Mucosa of descending colon (tissue), 3 donors: ENCODE results near the gene TTC34. TPM values are rescaled to one million over a fixed set of nuclear protein-coding genes. Genes with fewer than 3 reads are reported as not detected.

Source experiments
- ATAC-seq: fragments of 200-7000 bp; cut with Tn5 transposase; one replicate; pipeline ENCODE4 v1.9.1; 2020; ENCODE audit warnings: mild to moderate bottlenecking, moderate library complexity
- DNase-seq, 3 donors: peaks; one replicate each; pipeline ENCODE4 v3.0.0-alpha.2; 2020
- H3K36me3 ChIP-seq: fragments of 200-600 bp; one replicate; pipeline ENCODE4 v1.8.0; 2021; ENCODE audit warnings: low read depth, mild to moderate bottlenecking
- H3K4me1 ChIP-seq: fragments of 200-600 bp; one replicate; pipeline ENCODE4 v1.8.0; 2021; ENCODE audit warnings: low read depth, mild to moderate bottlenecking
- H3K4me3 ChIP-seq: fragments of 200-600 bp; one replicate; pipeline ENCODE4 v1.8.0; 2021; ENCODE audit warnings: mild to moderate bottlenecking
- H3K9me3 ChIP-seq: fragments of 200-600 bp; one replicate; pipeline ENCODE4 v1.8.0; 2021; ENCODE audit warnings: mild to moderate bottlenecking
- intact Hi-C, 2 donors: fragments of 100-400 bp; cut with DNase I in 1 of 2; cut with micrococcal nuclease in 1 of 2; formaldehyde crosslinking; loops; one replicate each; pipeline versions ENCODE4 v1.11.0 to v1.11.1; 2022; cut with DNase I, micrococcal nuclease
- total RNA-seq, 3 donors: library from RNA; stranded (reverse); fragmentation: NEBNext Ultra II Directional in 2 of 3; extraction: Animal tissue kit (Norgen Biotek cat#: 25700) in 2 of 3; gene quantifications; one replicate each; pipeline versions ENCODE4 v1.2.1 to v1.2.4, GENCODE V29; 2021 to 2023
- TF ChIP-seq, protein P1 (sequence below): fragments of 200-600 bp; IDR thresholded peaks from one replicate; pipeline ENCODE4 v1.8.0; 2022; ENCODE audit warnings: antibody characterized with exemption, mild to moderate bottlenecking
- donor health status: DM: no; HTN: no; CAD: no; lungs with moderate emphysema.
- donor health status: DM: no; HTN: no; CAD: no.
- donor health status: DM: no; HTN: yes; CAD: no.

TTC34 gene
- total RNA-seq, 3 donors from 2014 or later, result 0.43 to 1.1 (median 0.61) TPM

DNA sequence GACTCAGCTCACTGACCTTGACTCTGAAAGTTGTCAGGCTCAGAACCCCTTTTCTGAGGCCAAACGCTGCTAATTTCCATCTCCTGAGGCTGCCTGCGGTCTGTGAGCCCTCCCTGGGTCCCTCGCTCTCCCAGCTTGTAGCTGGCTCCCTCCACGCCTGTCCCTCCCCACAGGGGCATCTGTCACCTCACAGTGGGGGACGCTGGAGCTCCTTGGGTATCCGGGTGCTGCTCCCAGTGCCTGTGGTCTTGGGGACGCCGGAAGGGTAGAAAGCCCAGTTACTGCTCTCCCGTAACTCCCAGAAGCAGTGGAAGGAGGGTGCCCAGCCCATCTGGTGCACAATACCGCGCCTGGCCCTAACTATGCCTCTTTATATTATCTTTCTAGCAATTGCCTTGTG, 155.7 kb downstream of the TTC34 start:
- ATAC-seq (no peak), DNase-seq (peak in 1 of 3 donors; percentile 39)
- Histone ChIP-seq H3K36me3 (no peaks in the 10 kb centered on the region), H3K4me3 (no peak overlapping the region), H3K9me3 (peaks cover 22% of the 10 kb centered on the region), H3K4me1 (peaks cover 14% of the 10 kb centered on the region)
- TF ChIP-seq, protein P1, sequence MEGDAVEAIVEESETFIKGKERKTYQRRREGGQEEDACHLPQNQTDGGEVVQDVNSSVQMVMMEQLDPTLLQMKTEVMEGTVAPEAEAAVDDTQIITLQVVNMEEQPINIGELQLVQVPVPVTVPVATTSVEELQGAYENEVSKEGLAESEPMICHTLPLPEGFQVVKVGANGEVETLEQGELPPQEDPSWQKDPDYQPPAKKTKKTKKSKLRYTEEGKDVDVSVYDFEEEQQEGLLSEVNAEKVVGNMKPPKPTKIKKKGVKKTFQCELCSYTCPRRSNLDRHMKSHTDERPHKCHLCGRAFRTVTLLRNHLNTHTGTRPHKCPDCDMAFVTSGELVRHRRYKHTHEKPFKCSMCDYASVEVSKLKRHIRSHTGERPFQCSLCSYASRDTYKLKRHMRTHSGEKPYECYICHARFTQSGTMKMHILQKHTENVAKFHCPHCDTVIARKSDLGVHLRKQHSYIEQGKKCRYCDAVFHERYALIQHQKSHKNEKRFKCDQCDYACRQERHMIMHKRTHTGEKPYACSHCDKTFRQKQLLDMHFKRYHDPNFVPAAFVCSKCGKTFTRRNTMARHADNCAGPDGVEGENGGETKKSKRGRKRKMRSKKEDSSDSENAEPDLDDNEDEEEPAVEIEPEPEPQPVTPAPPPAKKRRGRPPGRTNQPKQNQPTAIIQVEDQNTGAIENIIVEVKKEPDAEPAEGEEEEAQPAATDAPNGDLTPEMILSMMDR, result no peak
- intact Hi-C loops, result no loop called here

DNA sequence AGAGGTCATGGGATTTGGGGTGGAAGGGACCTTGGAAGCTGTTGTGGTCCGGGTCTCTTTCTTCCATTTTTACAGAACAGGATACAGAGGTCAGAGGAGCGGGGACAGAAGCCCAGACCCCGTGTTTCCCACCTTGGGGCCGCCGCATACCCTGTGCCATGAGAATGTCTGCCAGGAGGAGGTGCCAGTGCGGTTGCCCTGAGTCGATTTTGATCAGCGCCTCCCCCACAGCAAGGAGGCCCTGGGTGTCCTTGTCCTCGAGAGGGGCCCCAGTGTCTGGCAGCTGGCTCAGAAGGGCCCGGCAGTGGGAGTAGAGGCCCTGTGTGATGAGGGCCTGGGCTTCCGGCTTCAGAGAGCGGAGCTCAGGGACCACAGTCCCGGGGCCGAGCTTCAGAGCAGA, 156.3 kb downstream of the TTC34 start:
- Histone ChIP-seq H3K36me3 (no peaks in the 10 kb centered on the region), H3K9me3 (peaks cover 22% of the 10 kb centered on the region), H3K4me1 (peaks cover 14% of the 10 kb centered on the region), H3K4me3 (no peak overlapping the region)
- DNase-seq (peak in 1 of 3 donors; percentile 15), ATAC-seq (no peak)
- intact Hi-C loops, result no loop called here
- TF ChIP-seq, protein P1, result no peak

DNA sequence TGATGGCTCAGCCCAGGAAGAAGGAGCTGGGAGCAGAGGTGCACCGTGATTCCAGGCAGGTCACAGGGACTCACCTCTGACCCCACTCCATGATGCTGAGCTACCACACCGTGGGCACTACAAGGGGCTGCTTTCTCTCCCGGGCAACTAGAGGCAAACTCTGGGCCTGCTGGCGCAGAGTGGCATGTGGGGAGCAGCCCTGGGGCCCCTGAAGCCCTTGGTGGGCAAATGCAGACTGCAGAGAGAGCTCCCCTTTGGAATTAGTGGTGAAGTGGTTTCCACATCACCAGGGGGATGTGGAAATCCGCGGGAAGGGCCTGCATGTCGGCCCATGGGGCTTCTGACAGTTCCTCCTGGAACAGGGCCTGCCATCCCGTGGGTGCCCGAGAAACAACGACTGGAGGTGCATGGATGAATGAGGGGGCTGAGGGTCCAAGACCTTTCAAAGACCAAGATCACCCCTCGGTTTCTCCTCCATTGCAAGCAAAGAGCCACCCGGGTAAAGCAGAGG, 156.8 kb downstream of the TTC34 start:
- no peak overlapping the region for H3K4me3 ChIP-seq
- intact Hi-C loops, result no loop called here
- no peaks in the 10 kb centered on the region for H3K36me3 ChIP-seq
- H3K4me1 ChIP-seq, result peaks cover 14% of the 10 kb centered on the region
- peaks cover 22% of the 10 kb centered on the region for H3K9me3 ChIP-seq
- TF ChIP-seq, protein P1, result no peak
- DNase-seq, result no peak
- ATAC-seq, result no peak

DNA sequence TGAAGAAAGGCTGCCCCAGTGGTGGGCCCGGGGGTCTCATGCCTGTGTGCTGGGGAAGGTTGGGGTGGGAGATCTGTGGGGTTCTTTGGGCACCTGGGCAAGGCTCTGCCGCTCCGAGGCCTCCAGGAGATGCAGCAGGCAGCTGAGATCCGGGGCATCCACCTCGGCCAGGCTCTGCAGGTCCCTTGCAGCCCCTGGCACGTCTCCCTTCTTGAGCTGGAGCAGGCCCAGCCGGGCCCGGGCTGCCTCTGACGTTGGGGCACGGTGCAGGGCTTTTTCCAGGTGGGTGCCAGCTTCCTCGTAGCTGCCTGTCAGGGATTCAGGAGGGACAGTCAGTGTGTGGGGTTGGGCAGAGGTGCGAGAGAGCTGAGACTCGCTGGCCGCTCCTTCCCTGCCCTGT, 157.3 kb downstream of the TTC34 start:
- peaks cover 14% of the 10 kb centered on the region for H3K4me1 ChIP-seq
- intact Hi-C loops, result no loop called here
- DNase-seq (no peak), ATAC-seq (no peak)
- TF ChIP-seq, protein P1, result no peak
- peaks cover 22% of the 10 kb centered on the region for H3K9me3 ChIP-seq
- no peaks in the 10 kb centered on the region for H3K36me3 ChIP-seq
- no peak overlapping the region for H3K4me3 ChIP-seq

DNA sequence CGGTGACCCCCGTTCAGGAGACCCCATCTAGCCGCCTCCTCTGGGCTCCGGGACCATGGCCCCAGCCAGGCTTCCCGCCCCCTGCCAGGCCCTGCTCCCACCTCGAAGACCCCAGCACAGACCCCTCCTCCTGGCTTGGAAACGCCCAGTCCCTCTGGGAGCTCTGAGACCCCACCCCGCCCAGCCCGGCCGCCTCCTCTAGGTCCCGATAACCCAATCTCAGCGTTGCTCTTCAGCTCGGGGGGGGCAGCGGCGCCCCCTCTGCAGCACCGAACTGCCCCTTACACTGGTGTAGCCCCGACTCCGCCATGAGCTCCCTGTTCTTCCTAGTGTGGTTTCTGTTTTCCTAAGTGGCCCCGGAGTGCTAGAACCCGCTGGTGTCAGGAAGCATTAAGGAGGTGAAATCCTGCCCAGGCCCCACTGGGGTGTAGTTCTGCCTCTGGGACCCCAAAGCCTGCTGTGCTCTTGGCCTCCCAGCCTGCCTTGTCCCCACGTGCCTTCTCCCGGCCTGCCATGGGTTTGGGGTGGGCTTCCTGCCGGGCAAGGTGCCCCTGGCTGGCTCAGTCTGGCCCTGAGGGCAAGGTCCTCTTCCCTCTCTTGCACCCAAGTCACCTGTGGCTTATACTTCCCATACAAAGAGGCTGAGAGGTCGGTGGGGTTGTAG, 157.9 kb downstream of the TTC34 start:
- Histone ChIP-seq H3K36me3 (no peaks in the 10 kb centered on the region), H3K4me3 (no peak overlapping the region), H3K9me3 (peaks cover 22% of the 10 kb centered on the region), H3K4me1 (peaks cover 14% of the 10 kb centered on the region)
- TF ChIP-seq, protein P1, result no peak
- no peak for ATAC-seq
- intact Hi-C loops, result no loop called here
- peak in 1 of 3 donors; percentile 36 for DNase-seq
